GM20431 (cell line): ENCODE data around the gene DCDC1.

Experiments used
- in situ Hi-C: fragments of 300-500 bp; cut with MseI, MboI; formaldehyde crosslinking; loops from one replicate; pipeline ENCODE4 v1.15.0; 2020; ENCODE audit warnings: low sequenced_read_pairs; ENCODE audit not compliant: unreplicated experiment

Gene DCDC1

DNA sequence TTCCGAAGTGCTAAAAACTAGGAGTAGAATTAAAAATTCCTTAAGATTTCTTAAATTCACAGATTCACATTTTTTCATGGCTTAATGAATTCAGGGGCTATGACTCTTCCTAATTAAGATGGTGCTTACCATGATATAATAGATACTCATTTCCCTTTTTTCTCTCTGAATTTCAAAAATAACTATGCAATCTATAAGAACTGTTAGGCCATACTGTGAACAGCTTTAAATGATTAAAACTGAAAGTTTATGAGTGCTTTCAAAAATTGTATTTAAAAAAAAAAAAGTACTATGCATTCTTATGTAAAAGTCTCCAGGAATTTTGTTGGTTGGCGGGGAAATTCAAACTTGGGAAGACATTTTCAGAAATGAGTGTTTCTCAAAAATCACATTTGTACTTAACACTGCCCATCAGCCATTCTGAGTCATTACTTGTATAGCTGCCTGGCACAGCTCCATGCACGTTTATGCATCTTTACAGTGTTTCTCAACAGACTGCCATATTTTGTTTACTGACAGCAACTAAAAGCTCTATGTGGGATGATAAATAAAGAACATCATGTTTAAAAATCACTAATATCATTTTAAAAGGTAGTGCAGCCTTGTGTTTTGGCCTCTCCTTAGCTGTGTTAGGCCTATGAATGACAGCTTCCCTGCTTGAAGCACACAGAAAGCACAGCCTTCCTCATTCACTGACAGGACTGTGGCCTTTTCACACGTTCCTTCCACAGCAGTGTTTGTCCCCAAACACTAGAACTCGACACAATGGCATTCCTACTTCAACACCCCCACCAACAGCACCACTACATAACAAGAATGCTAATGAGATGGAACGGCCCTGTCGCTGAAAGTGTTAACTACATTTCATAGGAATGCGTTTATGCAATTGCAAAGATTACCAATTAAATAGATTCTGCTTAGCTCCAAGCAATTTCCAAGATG lies 131.4 kb downstream of the DCDC1 start:
- in situ Hi-C loops, result no loop called here

DNA sequence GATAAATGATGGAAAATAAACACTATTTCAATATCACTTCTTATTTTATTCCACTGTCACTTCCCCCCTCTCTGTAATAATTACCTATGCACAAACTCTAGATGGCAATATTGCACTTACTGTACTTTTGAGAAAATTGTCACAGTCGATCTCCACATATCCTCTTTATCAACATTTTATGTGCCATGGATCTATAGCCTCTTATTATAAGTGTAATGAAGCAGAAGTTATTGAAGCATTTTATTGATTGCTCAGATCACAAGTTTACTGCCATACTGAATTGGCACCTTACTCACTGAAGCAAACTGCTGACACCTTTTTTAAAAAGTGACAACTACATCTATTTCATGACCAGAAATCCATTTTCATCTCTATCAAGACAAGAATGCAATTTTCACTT lies 133.4 kb downstream of the DCDC1 start:
- in situ Hi-C loops, result no loop called here

DNA sequence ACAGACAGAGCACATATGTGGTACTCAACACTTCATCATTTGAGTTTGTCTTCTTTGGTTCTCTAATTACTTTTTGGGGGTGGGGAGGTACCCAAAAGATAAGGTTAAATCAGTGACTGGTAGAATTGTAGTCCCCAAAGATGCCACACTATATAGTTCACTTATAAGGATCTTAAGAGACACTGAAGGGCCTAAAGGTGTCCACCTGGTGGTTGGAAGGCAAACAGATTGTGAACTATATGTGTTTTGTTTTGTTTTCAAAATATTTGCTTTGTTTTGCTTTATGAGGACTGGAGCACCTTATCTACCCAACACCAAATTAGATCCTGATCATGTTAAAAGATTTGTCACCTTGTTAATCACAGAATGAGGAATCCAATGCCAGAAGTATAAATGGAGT lies 136.1 kb downstream of the DCDC1 start:
- in situ Hi-C loops, result no loop called here

DNA sequence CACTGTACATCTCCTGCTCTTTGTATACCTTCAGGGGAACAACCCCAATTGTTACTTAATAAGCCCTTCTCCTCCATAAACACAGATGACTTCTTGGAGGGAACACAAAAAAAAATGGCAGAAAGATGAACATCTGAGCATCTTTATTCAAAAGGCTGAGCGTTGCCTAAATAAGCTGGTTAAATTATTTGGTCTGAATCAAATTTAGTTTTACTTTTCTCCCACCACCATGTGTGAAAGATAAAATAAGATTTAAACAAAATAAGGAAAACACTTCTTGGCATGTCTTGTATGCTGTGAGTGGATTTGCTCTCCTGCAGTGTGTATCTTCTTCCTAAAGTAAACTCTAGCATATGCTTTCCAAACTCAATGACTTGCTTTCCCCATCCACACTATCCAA lies 137.9 kb downstream of the DCDC1 start:
- in situ Hi-C loops, result no loop called here

DNA sequence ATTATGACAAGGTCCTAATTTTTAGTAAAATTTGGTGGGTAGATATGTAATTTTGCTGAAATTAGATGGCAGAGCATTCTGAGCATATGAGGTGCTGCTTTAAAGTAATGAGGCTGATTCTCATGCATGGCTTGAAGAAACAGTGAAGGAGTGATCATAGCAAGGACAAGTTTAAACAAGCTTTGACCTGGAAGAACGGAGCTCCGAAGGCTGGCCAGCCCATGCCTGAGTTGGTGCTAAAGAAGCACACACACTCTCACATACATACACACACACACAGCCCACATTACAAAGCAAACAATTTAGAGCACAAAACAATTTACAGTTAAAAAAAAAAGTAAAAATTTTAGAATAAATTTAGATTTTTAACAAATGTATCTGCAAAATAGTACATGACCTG lies 150.7 kb downstream of the DCDC1 start:
- in situ Hi-C loops, result no loop called here

DNA sequence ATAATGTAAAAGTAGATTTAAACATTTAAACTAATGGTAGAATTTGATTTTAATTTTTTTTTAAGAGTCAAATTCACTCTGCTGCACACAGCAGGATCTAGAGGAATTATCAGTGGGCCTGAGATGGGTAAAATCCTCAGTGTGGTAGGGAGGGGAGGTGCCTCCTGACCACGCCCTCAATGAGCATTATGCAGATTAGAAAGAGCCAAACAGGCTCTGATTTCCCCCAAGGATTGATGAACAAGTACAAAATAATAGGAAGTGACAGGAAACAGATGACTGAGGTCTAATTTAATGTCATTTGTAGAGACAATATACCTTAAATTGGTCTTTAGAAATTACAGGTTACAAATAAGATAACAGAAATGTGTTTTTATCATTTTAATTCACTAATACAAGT lies 155.2 kb downstream of the DCDC1 start:
- in situ Hi-C loops, result no loop called here

- in situ Hi-C loops, result no loop called here
Measured at GRCh38 chr11:31199378-31199777, 170.2 kb downstream of the DCDC1 start.

GRCh38 chr11:31173926-31174680 lies 195.4 kb downstream of the DCDC1 start:
- in situ Hi-C loops, result no loop called here

DNA sequence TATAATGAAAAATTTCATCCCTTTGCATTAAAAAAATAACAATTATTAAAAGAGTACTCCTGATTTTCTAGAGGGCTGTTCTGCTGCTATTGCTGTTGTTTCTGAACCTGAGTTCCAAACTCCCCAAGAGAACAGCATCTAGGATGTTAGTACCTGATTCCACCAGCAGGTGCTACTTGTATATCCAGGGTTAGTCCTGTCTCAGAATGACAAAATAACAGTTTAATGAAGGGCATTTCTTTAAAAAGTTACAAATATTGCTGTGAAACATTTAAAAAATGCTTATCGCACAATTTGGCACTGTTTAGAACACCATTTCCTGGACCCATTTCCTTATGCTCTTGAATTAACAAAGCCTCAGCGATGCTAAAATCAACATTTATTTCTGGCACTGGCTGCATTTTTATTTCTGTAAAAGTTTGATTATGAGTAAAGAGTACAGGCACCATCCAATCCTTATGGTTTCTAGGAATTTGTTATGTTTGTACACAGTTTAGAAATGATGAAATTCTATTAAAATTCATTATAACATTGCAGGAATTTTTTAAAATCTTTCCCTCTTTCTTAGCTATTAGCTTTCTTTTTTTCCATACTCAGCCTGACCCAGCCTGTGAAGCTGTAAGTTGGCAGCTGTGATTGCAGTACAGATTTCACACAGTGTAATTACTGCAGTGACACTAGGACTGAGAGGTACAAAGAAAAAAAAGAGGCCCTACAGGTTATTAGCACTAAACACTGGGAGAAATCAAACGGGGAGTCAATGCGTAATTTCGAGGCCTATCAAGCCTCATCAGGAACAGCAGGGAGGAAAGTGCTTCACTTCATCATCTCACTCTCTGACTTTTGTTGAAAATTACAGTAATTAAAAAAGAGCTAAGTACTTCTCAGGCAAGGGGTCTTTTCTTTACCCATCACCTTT lies 208.8 kb downstream of the DCDC1 start:
- in situ Hi-C loops, result no loop called here

DNA sequence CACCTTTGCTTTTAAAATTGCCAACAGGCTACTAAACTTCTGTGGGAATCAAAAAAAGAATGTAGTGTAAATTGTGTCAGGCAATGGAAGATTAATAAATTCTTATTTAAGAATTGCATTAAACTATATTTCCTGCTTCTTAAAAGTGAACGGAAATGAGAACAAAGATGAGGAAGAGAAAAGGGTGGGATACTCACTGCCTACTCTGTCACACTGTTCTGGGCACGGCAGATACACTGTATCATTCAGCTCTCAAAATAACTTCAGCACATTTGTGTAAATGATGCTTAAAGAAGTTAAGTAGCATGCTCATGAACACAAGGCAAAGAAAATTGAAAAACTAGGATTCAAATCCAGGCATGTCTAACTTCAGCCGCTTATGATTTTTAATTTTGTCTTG lies 218.7 kb downstream of the DCDC1 start:
- in situ Hi-C loops, result no loop called here

DNA sequence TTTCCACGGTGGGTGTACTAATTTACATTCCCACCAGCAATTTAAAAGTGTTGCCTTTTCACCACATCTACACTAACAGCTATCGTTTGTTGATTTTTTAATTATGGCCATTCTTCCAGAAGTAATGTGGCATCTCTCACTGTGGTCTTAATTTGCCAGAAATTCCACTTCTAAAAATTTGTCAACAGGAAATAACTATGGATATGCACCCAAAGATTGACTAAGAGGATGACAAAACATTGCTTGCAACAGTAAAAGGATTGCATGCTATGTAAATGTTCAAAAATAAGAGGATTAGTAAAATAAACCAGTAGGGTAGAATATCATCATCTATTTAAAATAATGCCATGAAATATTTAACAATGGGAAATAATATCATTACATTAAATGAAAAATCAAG lies 219.5 kb downstream of the DCDC1 start:
- in situ Hi-C loops, result no loop called here

DNA sequence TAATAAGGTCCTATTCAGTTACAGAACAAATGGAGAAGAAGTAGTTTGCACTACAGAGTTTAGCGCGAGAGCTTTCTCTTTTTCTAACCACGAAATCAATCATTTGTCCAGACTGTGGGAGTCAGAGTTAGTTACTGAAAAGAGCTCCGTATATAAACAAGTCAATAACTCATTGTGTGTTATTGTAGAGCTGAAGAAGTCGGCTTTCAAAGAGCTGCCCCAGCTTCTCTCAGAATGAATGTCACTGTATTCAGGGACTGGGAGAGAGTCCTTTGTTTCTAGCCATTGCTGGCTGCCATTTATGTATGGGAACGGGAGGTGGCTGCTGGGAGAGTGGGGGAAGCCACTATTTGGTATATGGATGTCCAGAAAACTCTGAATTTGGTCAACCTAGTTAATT lies 227.8 kb downstream of the DCDC1 start:
- in situ Hi-C loops, result no loop called here

DNA sequence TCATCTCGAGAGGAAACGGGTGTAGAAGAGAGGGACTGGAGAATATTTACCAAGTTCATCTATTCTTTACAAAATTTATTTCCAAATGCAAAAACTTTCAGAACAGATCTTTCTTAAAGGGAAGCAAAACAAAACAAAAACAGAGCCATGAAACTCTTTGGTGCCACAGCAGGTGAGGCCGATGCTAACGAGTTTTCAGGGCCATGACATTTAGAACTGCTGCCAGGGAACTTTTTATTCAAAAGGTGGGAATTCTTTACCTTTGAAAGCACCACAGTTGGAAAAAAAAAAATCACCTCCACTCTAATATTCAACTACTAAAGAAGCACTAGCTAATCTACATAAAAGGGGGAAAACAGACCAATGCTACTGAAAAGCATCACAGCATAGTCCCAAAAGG lies 230.1 kb downstream of the DCDC1 start:
- in situ Hi-C loops, result no loop called here

GRCh38 chr11:31132531-31133421 lies 236.8 kb downstream of the DCDC1 start:
- in situ Hi-C loops, result no loop called here

- in situ Hi-C loops, result no loop called here
Measured at GRCh38 chr11:31131760-31132159, 237.8 kb downstream of the DCDC1 start.

- in situ Hi-C loops, result no loop called here
Measured at GRCh38 chr11:31127290-31127689, 242.2 kb downstream of the DCDC1 start.

- in situ Hi-C loops, result no loop called here
Measured at GRCh38 chr11:31120428-31120827, 249.1 kb downstream of the DCDC1 start.

- in situ Hi-C loops, result no loop called here
Measured at GRCh38 chr11:31118566-31118965, 251.0 kb downstream of the DCDC1 start.

GRCh38 chr11:31117038-31117437 lies 252.5 kb downstream of the DCDC1 start:
- in situ Hi-C loops, result no loop called here
